Parathyroid adenoma (tissue), 2 donors: Measurements from ENCODE around the gene FAM90A1.
A peak's percentile ranks its signal among the peaks of the same experiment; 100 is the strongest.
"Not testable (repeated sequence)": the region's sequence is repeated elsewhere in the genome, so short reads cannot be mapped to it uniquely, and the experiment has no call there.

Source experiments
- H2AFZ ChIP-seq: fragments of 300-600 bp; sonication (generic); one replicate; pipeline ENCODE4 v1.7.0; 2017; ENCODE audit warnings: antibody characterized with exemption, mild to moderate bottlenecking
- H3K27ac ChIP-seq: fragments of 300-600 bp; sonication (generic); one replicate; pipeline ENCODE4 v1.7.0; 2017
- H3K27me3 ChIP-seq: fragments of 300-600 bp; sonication (generic); one replicate; pipeline ENCODE4 v1.7.0; 2017; ENCODE audit warnings: low read length; ENCODE audit not compliant: control insufficient read depth, insufficient read depth
- H3K36me3 ChIP-seq: fragments of 300-600 bp; sonication (generic); one replicate; pipeline ENCODE4 v1.7.0; 2017; ENCODE audit warnings: low read length; ENCODE audit not compliant: control insufficient read depth, insufficient read depth
- H3K4me1 ChIP-seq: fragments of 300-600 bp; sonication (generic); one replicate; pipeline ENCODE4 v1.7.0; 2017; ENCODE audit warnings: control low read depth
- H3K4me2 ChIP-seq: fragments of 300-600 bp; sonication (generic); one replicate; pipeline ENCODE4 v1.7.0; 2017; ENCODE audit warnings: low read length
- H3K4me3 ChIP-seq: fragments of 300-600 bp; sonication (generic); one replicate; pipeline ENCODE4 v1.7.0; 2017; ENCODE audit warnings: low read depth, low read length
- H3K79me2 ChIP-seq: fragments of 300-600 bp; sonication (generic); one replicate; pipeline ENCODE4 v1.7.0; 2017; ENCODE audit warnings: control low read depth
- H3K9ac ChIP-seq: fragments of 300-600 bp; sonication (generic); one replicate; pipeline ENCODE4 v1.7.0; 2017; ENCODE audit warnings: mild to moderate bottlenecking
- H3K9me3 ChIP-seq: fragments of 300-600 bp; sonication (generic); one replicate; pipeline ENCODE4 v1.7.0; 2017; ENCODE audit warnings: low read length; ENCODE audit not compliant: control insufficient read depth
- donor health status: primary hyperparathyroidism.

FAM90A1 gene

DNA sequence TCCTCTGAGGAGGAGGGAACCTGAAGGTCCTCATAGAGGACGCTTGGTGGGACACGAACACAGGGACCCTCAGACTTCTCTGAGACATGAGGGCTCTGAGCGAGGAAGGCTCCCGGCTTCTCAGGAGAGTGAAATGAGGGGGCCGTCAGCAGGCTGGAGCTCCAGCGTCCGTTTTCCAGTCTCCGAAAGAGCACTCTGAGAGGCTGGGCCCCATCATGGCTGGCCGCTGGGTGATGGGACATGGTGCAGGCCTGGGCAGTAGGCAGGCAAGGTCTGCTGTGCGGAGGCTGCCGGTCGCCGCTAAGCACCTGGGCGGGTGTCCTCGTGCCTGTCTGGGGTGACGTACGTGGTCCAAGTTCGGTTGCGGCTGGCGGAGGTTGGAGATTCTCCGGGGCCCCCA lies 5.6 kb downstream of the FAM90A1 start:
- H3K27me3 ChIP-seq, H3K27ac ChIP-seq: not testable (repeated sequence)

DNA sequence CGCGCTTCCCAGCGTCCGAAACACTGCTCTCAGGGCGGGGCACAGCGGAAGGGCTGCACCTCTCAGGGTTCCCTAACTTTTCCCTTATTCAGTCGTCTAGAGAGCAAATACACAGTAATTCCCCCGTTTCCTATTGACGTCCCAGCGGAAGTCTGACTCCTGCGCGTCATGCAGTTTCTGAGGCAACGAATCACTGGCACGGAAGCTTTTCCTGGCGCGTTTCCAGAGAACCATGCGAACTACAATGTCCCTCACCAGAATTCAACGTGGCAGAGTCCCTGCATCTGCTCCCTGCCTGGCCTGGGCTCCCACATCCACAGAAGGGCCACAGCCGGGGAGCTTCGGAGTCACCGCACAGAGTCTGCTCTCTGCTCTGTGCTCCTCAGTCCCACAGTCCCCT lies 6.0 kb downstream of the FAM90A1 start:
- not testable (repeated sequence) for H2AFZ ChIP-seq, H3K4me1 ChIP-seq, H3K27me3 ChIP-seq, H3K9ac ChIP-seq, H3K9me3 ChIP-seq, H3K36me3 ChIP-seq, H3K79me2 ChIP-seq, H3K27ac ChIP-seq, H3K4me2 ChIP-seq, H3K4me3 ChIP-seq

More for the DNA sequence above, 5.6 kb downstream of the FAM90A1 start:
- H3K9me3 ChIP-seq, H3K4me3 ChIP-seq, H3K4me2 ChIP-seq, H3K36me3 ChIP-seq, H3K4me1 ChIP-seq, H2AFZ ChIP-seq, H3K9ac ChIP-seq, H3K79me2 ChIP-seq: not testable (repeated sequence)

DNA sequence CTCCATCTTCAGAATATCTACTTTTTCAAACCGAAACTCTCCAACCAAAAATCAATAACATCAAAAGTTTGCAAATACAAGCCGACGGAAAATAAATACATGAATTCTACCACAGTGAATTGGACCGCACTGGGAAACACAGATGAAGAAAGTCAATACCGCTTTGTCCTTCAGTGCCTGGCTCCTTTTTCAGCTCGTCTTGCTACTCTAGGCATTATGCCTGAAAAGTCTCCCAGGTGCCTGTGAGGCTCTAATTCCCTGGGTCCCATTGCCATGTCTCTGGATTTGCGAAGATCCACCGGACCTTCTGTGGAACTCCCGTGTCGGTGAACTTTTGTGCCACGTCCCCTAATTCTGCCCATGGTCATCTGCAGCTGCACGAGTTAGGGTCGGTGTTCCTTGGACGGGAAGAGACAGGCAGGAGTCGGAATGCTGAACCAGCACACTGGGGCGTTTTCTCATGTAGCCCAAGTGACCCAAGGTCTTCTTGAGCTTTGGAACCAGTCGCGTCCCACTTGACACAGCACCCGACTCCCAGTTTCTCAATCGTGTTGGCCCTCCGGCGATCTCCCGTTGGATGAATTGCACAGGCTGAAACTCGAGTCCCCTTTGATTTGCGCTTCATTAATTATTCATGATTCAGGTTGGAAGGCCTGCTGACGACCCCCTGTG lies 8.6 kb downstream of the FAM90A1 start:
- H3K4me2 ChIP-seq, H3K27ac ChIP-seq, H2AFZ ChIP-seq, H3K27me3 ChIP-seq, H3K9ac ChIP-seq, H3K4me1 ChIP-seq, H3K4me3 ChIP-seq, H3K9me3 ChIP-seq, H3K36me3 ChIP-seq, H3K79me2 ChIP-seq: not testable (repeated sequence)

DNA sequence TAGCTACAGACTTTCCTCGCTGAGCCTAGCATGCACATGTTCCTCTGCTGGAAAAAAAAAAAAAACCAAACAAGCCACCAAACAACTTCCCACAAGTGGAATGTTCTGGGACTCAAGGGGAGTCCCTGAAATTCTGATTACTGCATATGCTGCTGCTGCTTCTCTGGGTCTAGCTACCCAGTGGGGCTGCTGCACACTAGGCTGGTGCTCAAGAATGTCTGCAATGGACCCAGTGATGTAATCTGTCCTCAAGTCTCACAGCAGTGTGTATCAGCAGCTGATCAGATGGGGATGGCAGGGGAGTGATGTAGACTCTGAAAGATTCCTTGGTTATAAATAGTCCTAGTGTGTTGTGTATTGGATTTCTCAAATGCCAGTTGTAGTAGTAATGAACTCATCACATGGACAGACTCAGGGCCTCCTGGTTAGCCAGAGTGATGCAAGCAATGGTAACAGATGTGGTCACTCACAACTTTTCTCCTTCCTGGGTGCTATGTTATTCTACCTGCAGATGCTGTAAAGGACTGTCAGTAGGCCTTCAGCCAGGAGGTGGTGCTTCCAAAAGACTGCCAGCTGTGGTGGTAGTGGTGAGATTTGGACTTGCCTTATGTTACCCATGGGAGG lies 29.6 kb downstream of the FAM90A1 start:
- H3K4me1 ChIP-seq, H3K27ac ChIP-seq, H3K36me3 ChIP-seq, H2AFZ ChIP-seq, H3K9ac ChIP-seq, H3K79me2 ChIP-seq, H3K4me3 ChIP-seq, H3K4me2 ChIP-seq, H3K9me3 ChIP-seq, H3K27me3 ChIP-seq: not testable (repeated sequence)

DNA sequence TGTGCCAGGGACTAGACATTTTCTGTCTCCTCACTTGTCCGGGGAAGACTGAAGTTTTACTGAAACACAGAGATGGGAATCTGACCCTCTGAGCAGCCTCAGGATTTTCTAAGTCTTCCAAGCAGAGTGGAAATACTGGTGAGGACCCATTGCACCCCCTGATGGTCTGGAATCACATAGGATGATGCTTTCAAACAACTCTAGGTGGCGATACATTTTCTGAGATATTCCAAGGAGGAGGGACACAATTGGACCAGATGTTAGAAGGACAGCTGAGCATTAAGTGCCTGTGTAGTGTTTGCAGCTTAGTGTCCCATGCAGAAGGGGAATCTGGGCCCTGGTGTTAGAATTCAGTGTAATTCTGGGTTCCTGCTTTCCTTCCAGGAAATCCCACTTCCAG lies 39.3 kb downstream of the FAM90A1 start:
- H3K36me3 ChIP-seq, H3K27me3 ChIP-seq, H3K27ac ChIP-seq, H3K4me1 ChIP-seq, H3K9ac ChIP-seq, H3K4me3 ChIP-seq, H3K79me2 ChIP-seq, H2AFZ ChIP-seq, H3K9me3 ChIP-seq, H3K4me2 ChIP-seq: not testable (repeated sequence)

DNA sequence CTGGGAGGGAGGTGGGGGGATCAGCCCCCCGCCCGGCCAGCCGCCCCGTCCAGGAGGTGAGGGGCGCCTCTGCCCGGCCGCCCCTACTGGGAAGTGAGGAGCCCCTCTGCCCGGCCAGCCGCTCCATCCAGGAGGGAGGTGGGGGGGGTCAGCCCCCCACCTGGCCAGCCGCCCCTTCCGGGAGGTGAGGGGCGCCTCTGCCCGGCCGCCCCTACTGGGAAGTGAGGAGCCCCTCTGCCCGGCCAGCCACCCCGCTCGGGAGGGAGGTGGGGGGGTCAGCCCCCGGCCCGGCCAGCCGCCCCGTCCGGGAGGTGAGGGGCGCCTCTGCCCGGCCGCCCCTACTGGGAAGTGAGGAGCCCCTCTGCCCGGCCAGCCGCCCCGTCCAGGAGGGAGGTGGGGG lies 43.2 kb downstream of the FAM90A1 start:
- not testable (repeated sequence) for H3K79me2 ChIP-seq, H3K4me1 ChIP-seq, H3K36me3 ChIP-seq, H3K4me3 ChIP-seq, H3K9me3 ChIP-seq, H3K27me3 ChIP-seq, H3K4me2 ChIP-seq, H3K27ac ChIP-seq, H3K9ac ChIP-seq, H2AFZ ChIP-seq

DNA sequence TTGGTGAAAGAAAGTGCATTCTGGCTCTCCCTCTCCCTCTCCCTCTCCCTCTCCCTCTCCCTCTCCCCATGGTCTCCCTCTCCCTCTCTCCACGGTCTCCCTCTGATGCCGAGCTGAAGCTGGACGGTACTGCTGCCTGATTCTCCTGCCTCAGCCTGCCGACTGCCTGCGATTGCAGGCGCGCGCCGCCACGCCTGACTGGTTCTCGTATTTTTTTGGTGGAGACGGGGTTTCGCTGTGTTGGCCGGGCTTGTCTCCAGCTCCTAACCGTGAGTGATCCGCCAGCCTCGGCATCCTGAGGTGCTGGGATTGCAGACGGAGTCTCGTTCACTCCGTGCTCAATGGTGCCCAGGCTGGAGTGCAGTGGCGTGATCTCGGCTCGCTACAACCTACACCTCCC lies 44.1 kb downstream of the FAM90A1 start:
- not testable (repeated sequence) for H3K27me3 ChIP-seq, H3K9ac ChIP-seq, H3K79me2 ChIP-seq, H3K27ac ChIP-seq, H2AFZ ChIP-seq, H3K4me3 ChIP-seq, H3K9me3 ChIP-seq, H3K4me2 ChIP-seq, H3K36me3 ChIP-seq, H3K4me1 ChIP-seq

DNA sequence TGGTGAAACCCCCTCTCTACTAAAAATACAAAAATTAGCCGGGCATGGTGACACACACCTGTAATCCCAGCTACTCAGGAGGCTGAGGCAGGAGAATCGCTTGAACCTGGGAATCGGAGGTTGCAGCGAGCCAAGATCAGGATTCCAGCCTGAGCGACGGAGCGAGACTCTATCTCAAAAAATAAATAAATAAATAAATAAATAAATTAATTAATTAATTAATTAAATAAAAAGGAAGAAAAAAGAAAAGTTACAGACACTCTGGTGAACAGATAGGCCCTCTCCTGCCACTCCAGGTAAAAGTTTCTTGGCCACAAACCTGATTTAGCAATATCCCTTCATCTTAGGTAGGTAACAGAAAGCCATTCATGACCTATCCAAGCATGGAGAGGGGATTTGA lies 44.5 kb downstream of the FAM90A1 start:
- H3K27ac ChIP-seq, H3K4me1 ChIP-seq, H3K27me3 ChIP-seq, H3K4me2 ChIP-seq, H3K79me2 ChIP-seq, H2AFZ ChIP-seq, H3K9me3 ChIP-seq, H3K9ac ChIP-seq, H3K4me3 ChIP-seq, H3K36me3 ChIP-seq: not testable (repeated sequence)

DNA sequence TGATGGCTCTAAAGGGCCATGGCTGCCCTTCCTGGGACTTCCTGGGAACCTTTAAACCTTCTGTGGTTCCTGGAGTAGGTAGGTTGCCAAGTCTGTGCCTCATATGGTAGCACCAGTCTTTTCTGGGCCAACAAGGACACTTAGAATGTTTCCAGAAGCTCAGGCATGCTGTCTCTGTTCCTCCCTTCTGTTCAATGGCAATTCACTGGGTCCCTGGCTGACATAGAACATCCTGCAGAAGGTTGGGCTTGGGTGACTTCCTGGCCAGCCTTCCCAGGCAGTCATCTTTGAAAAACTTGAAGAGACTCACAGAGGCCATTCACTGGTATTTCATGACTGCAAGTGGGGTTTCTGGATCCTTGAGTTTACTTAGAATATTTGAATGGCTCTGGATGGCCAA lies 46.1 kb downstream of the FAM90A1 start:
- peak overlapping the region; percentile 46 for H2AFZ ChIP-seq
- H3K4me1 ChIP-seq, H3K36me3 ChIP-seq, H3K4me2 ChIP-seq, H3K4me3 ChIP-seq, H3K9me3 ChIP-seq, H3K9ac ChIP-seq, H3K27me3 ChIP-seq, H3K79me2 ChIP-seq: not testable (repeated sequence)
- H3K27ac ChIP-seq, result peak overlapping the region; percentile 16
